GM15510 (cell line): ENCODE results near the gene AMBP.

ENCODE experiments used
- POLR2A ChIP-seq: IDR thresholded peaks from 3 replicates; pipeline ENCODE4 v1.6.1; 2011; ENCODE audit warnings: borderline replicate concordance; ENCODE audit not compliant: insufficient read length; ENCODE audit errors: extremely low read depth

AMBP gene

GRCh38 chr9:114076237-114077161, 1.6 kb downstream of the AMBP start:
- no peak for TF ChIP-seq POLR2A

- no peak for TF ChIP-seq POLR2A
Measured at GRCh38 chr9:114075602-114076001, 2.5 kb downstream of the AMBP start.

GRCh38 chr9:114072184-114073140, 5.6 kb downstream of the AMBP start:
- no peak for TF ChIP-seq POLR2A

GRCh38 chr9:114071197-114071795, 6.8 kb downstream of the AMBP start:
- TF ChIP-seq POLR2A: no peak

- no peak for TF ChIP-seq POLR2A
Measured at GRCh38 chr9:114070188-114071103, 7.7 kb downstream of the AMBP start.

GRCh38 chr9:114069476-114070187, 8.5 kb downstream of the AMBP start:
- no peak for TF ChIP-seq POLR2A

GRCh38 chr9:114065304-114065703, 12.8 kb downstream of the AMBP start:
- no peak for TF ChIP-seq POLR2A

- no peak for TF ChIP-seq POLR2A
Measured at GRCh38 chr9:114061830-114062474, 16.1 kb downstream of the AMBP start.

- TF ChIP-seq POLR2A: no peak
Measured at GRCh38 chr9:114061292-114061691, 16.8 kb downstream of the AMBP start.

GRCh38 chr9:114060711-114061110, 17.4 kb downstream of the AMBP start:
- no peak for TF ChIP-seq POLR2A

GRCh38 chr9:114060070-114060469, 18.0 kb downstream of the AMBP start:
- TF ChIP-seq POLR2A: no peak

- TF ChIP-seq POLR2A: no peak
Measured at GRCh38 chr9:114059047-114059803, 18.9 kb downstream of the AMBP start.

- no peak for TF ChIP-seq POLR2A
Measured at GRCh38 chr9:114058688-114059046, 19.4 kb downstream of the AMBP start.
